AG04449 (cell line): ENCODE results near the gene MGAM2.

ENCODE experiments used
- CTCF ChIA-PET: fragments of 350-600 bp; formaldehyde crosslinking; extraction: SDS; loops from one replicate; lab custom pipeline; 2021; ENCODE audit warnings: antibody characterized with exemption; lab: Yijun Ruan, JAX
- POLR2A ChIA-PET: fragments of 400-600, 350-600 bp; formaldehyde crosslinking; extraction: SDS; loops from one replicate; lab custom pipeline; 2020; ENCODE audit warnings: antibody characterized with exemption, inconsistent platforms; lab: Yijun Ruan, JAX
- DNase-seq: peaks from one replicate; pipeline ENCODE4 v3.0.0-alpha.2; 2010; ENCODE audit warnings: low read depth, low spot score
- H3K4me3 ChIP-seq: 2 replicates; pipeline ENCODE4 v1.5.1; 2011; ENCODE audit warnings: low read depth, mild to moderate bottlenecking, control low read depth, low read length
- CTCF ChIP-seq: IDR thresholded peaks from one replicate; pipeline ENCODE4 v1.5.1; 2011; ENCODE audit warnings: mild to moderate bottlenecking, moderate library complexity, low read length, control low read depth, inconsistent platforms; ENCODE audit not compliant: insufficient read depth; ENCODE audit errors: missing control alignments

MGAM2 gene

GRCh38 chr7:142112086-142112485 lies 568 bp downstream of the MGAM2 start:
- no peak for TF ChIP-seq CTCF
- H3K4me3 ChIP-seq, result no peak overlapping the region
- no peak for DNase-seq
- POLR2A ChIA-PET, result no interaction called here
- CTCF ChIA-PET, result no interaction called here

GRCh38 chr7:142114207-142114606 lies 2.7 kb downstream of the MGAM2 start:
- ChIA-PET POLR2A (no interaction called here), CTCF (no interaction called here)
- H3K4me3 ChIP-seq, result no peak overlapping the region
- TF ChIP-seq CTCF, result no peak
- DNase-seq, result no peak

- ChIA-PET CTCF (no interaction called here), POLR2A (no interaction called here)
- no peak overlapping the region for H3K4me3 ChIP-seq
- TF ChIP-seq CTCF, result no peak
- no peak for DNase-seq
Measured at GRCh38 chr7:142120524-142120923, 9.0 kb downstream of the MGAM2 start.

GRCh38 chr7:142123184-142123583 lies 11.7 kb downstream of the MGAM2 start:
- ChIA-PET CTCF (no interaction called here), POLR2A (no interaction called here)
- no peak for TF ChIP-seq CTCF
- no peak overlapping the region for H3K4me3 ChIP-seq
- DNase-seq, result no peak

GRCh38 chr7:142125256-142125955 lies 13.9 kb downstream of the MGAM2 start:
- ChIA-PET POLR2A (no interaction called here), CTCF (no interaction called here)
- no peak overlapping the region for H3K4me3 ChIP-seq
- TF ChIP-seq CTCF, result no peak
- no peak for DNase-seq

GRCh38 chr7:142130267-142130666 lies 18.7 kb downstream of the MGAM2 start:
- TF ChIP-seq CTCF, result no peak
- H3K4me3 ChIP-seq, result no peak overlapping the region
- CTCF ChIA-PET, result no interaction called here
- POLR2A ChIA-PET, result no interaction called here
- DNase-seq, result no peak
